ENCODE results near the gene FYCO1.

GRCh38 chr3:45940781-45941365, 54.8 kb downstream of the FYCO1 start:
- TF ChIP-seq POLR2A (IDR thresholded peaks at IDR 0.05) (no peak), CTCF (IDR thresholded peaks at IDR 0.05) (no peak), POLR2AphosphoS5 (IDR thresholded peaks at IDR 0.05) (no peak), EP300 (IDR thresholded peaks at IDR 0.05) (no peak)
